NB4 (cell line): Measurements from ENCODE around the gene ANKRD65.

Experiments used
- DNase-seq: peaks from one replicate; pipeline ENCODE4 v3.0.0; 2010; ENCODE audit warnings: low read depth
- H3K4me3 ChIP-seq: one replicate; pipeline ENCODE4 v1.5.1; 2011; ENCODE audit warnings: mild to moderate bottlenecking, low read depth, low read length, moderate library complexity
- CTCF ChIP-seq: IDR thresholded peaks from one replicate; pipeline ENCODE4 v1.5.1; 2012; ENCODE audit warnings: low read depth, low read length
- MAX ChIP-seq: IDR thresholded peaks from 2 replicates; pipeline ENCODE4 v1.6.1; 2011; ENCODE audit warnings: low read depth, low read length
- MYC ChIP-seq: IDR thresholded peaks from 2 replicates; pipeline ENCODE4 v1.6.1; 2011; ENCODE audit warnings: low read depth, low read length
- POLR2A ChIP-seq: IDR thresholded peaks from 2 replicates; pipeline ENCODE4 v1.6.1; 2011; ENCODE audit warnings: mild to moderate bottlenecking; ENCODE audit not compliant: insufficient read length; ENCODE audit errors: extremely low read depth

ANKRD65 gene

GRCh38 chr1:1432951-1433803, 12.1 kb upstream of the ANKRD65 start:
- TF ChIP-seq POLR2A = no peak
- TF ChIP-seq MYC = no peak
- no peak for TF ChIP-seq CTCF
- TF ChIP-seq MAX = no peak
- H3K4me3 ChIP-seq = no peak overlapping the region
- DNase-seq = no peak

GRCh38 chr1:1432274-1432950, 11.3 kb upstream of the ANKRD65 start:
- TF ChIP-seq POLR2A (no peak), CTCF (no peak), MYC (no peak), MAX (no peak)

GRCh38 chr1:1431845-1432273, 10.8 kb upstream of the ANKRD65 start:
- TF ChIP-seq CTCF = no peak
- TF ChIP-seq MYC = no peak
- no peak for TF ChIP-seq MAX
- no peak for TF ChIP-seq POLR2A
- no peak overlapping the region for H3K4me3 ChIP-seq
- peak; percentile 43 for DNase-seq

More at GRCh38 chr1:1432274-1432950, 11.3 kb upstream of the ANKRD65 start:
- H3K4me3 ChIP-seq = no peak overlapping the region
- DNase-seq = no peak

- no peak overlapping the region for H3K4me3 ChIP-seq
- TF ChIP-seq MYC (no peak), CTCF (no peak), MAX (no peak), POLR2A (no peak)
These were observed 10.1 kb upstream of the ANKRD65 start for GRCh38 chr1:1430992-1431844.

GRCh38 chr1:1430114-1430982, 9.3 kb upstream of the ANKRD65 start:
- no peak overlapping the region for H3K4me3 ChIP-seq
- DNase-seq = no peak
- TF ChIP-seq CTCF (no peak), POLR2A (no peak), MAX (no peak), MYC (no peak)

More at GRCh38 chr1:1430992-1431844, 10.1 kb upstream of the ANKRD65 start:
- DNase-seq = no peak
